SK-N-SH (cell line): ENCODE measurements around the gene ACAP2. TPM values are rescaled to one million over a fixed set of nuclear protein-coding genes. Genes with fewer than 3 reads are reported as not detected.

ENCODE experiments used
- CTCF ChIA-PET: fragments of 300-600, 350-600 bp; formaldehyde crosslinking; extraction: SDS; loops from one replicate; lab custom pipeline; 2021; lab: Yijun Ruan, JAX
- POLR2A ChIA-PET: fragments of 350-600 bp; sonication (Branson Sonifier 250); formaldehyde crosslinking; extraction: SDS; loops from one replicate; lab custom pipeline; 2020; ENCODE audit warnings: antibody characterized with exemption, inconsistent platforms; lab: Yijun Ruan, JAX
- DNase-seq: peaks from one replicate; pipeline ENCODE4 v3.0.0; 2012
- H2AFZ ChIP-seq: fragments of 200-600 bp; sonication (generic); 2 replicates; pipeline ENCODE4 v1.8.1; 2016; ENCODE audit warnings: antibody characterized with exemption, mild to moderate bottlenecking, low read depth
- H3F3A ChIP-seq: fragments of 200-600 bp; sonication (generic); replicated peaks from 2 replicates; pipeline ENCODE3; 2016; ENCODE audit warnings: antibody characterized with exemption, mild to moderate bottlenecking; ENCODE audit not compliant: insufficient read depth
- H3K27ac ChIP-seq, 2 experiments: fragments of 200-500 bp in 1 of 2; fragments of 200-600 bp in 1 of 2; sonication (Bioruptor generic) in 1 of 2; sonication (generic), shearing (Covaris generic) in 1 of 2; 2 replicates each; pipeline versions ENCODE4 v1.5.1 to v1.6.1; 2014 to 2016; ENCODE audit warnings: low read depth in 2 of 2, inconsistent platforms in 1 of 2, low read length in 1 of 2, mild to moderate bottlenecking in 1 of 2, mixed read lengths in 1 of 2
- H3K27me3 ChIP-seq: fragments of 200-600 bp; sonication (generic), shearing (Covaris generic); 2 replicates; pipeline ENCODE4 v1.6.1; 2016; ENCODE audit warnings: mixed run types; ENCODE audit not compliant: insufficient read depth
- H3K36me3 ChIP-seq, 2 experiments: fragments of 200-500 bp in 1 of 2; fragments of 200-600 bp in 1 of 2; sonication (Bioruptor generic) in 1 of 2; sonication (generic) in 1 of 2; replicated peaks in 1 of 2; 2 replicates each; pipeline versions ENCODE3 to v1.5.1; 2014 to 2016; ENCODE audit warnings: low read length in 1 of 2, mild to moderate bottlenecking in 1 of 2; ENCODE audit not compliant: insufficient read depth in 2 of 2, control insufficient read depth in 1 of 2
- H3K4me1 ChIP-seq, 2 experiments: fragments of 200-500 bp in 1 of 2; fragments of 200-600 bp in 1 of 2; sonication (Bioruptor generic) in 1 of 2; sonication (generic), shearing (Covaris generic) in 1 of 2; 2 replicates each; pipeline versions ENCODE4 v1.5.1 to v1.6.1; 2014 to 2016; ENCODE audit warnings: low read depth in 1 of 2, low read length in 1 of 2, mixed run types in 1 of 2; ENCODE audit not compliant: insufficient read depth in 2 of 2, control insufficient read depth in 1 of 2
- H3K4me2 ChIP-seq: fragments of 200-600 bp; sonication (generic), shearing (Covaris generic); 2 replicates; pipeline ENCODE4 v1.6.1; 2017; ENCODE audit warnings: mixed run types
- H3K4me3 ChIP-seq, 2 experiments: fragments of 200-500 bp in 1 of 2; fragments of 200-600 bp in 1 of 2; sonication (Bioruptor generic) in 1 of 2; sonication (generic), shearing (Covaris generic) in 1 of 2; 2 replicates each; pipeline versions ENCODE4 v1.5.1 to v1.8.1; 2014 to 2016; ENCODE audit warnings: low read depth in 2 of 2, inconsistent platforms in 1 of 2, low read length in 1 of 2, mild to moderate bottlenecking in 1 of 2, mixed read lengths in 1 of 2, moderate library complexity in 1 of 2
- H3K79me2 ChIP-seq: fragments of 200-600 bp; sonication (generic); 2 replicates; pipeline ENCODE4 v1.8.1; 2017; ENCODE audit warnings: mild to moderate bottlenecking; ENCODE audit not compliant: insufficient read depth
- H3K9ac ChIP-seq: fragments of 200-600 bp; sonication (generic); 2 replicates; pipeline ENCODE4 v1.6.1; 2017; ENCODE audit warnings: mixed run types
- H3K9me2 ChIP-seq: fragments of 200-600 bp; sonication (generic); 2 replicates; pipeline ENCODE4 v1.6.1; 2017; ENCODE audit warnings: mixed run types
- H3K9me3 ChIP-seq: fragments of 200-600 bp; sonication (generic); 2 replicates; pipeline ENCODE4 v1.6.1; 2017; ENCODE audit warnings: mixed run types, mild to moderate bottlenecking, moderate library complexity
- H4K20me1 ChIP-seq: fragments of 200-600 bp; sonication (generic); 2 replicates; pipeline ENCODE4 v1.6.1; 2017; ENCODE audit warnings: mild to moderate bottlenecking, mixed run types; ENCODE audit not compliant: insufficient read depth
- EZH2phosphoT487 ChIP-seq: fragments of 200-600 bp; sonication (generic); IDR thresholded peaks from 2 replicates; pipeline ENCODE4 v1.6.1; 2017; ENCODE audit warnings: low read depth, mixed run types, mild to moderate bottlenecking, antibody characterized with exemption, moderate library complexity, borderline replicate concordance
- FOSL2 ChIP-seq: IDR thresholded peaks from 2 replicates; pipeline ENCODE4 v1.4.0; 2012; ENCODE audit warnings: low read depth, mild to moderate bottlenecking, moderate library complexity, borderline replicate concordance
- FOXJ3 ChIP-seq: sonication (generic); formaldehyde crosslinking; IDR thresholded peaks from 2 replicates; pipeline ENCODE4 v1.5.1; 2020; ENCODE audit warnings: mild to moderate bottlenecking, missing genetic modification reagents
- FOXM1 ChIP-seq: IDR thresholded peaks from 2 replicates; pipeline ENCODE4 v1.4.0; 2012; ENCODE audit warnings: low read depth, mild to moderate bottlenecking
- MEF2A ChIP-seq: IDR thresholded peaks from 2 replicates; pipeline ENCODE4 v1.4.0; 2012; ENCODE audit warnings: low read depth, borderline replicate concordance
- MXI1 ChIP-seq: IDR thresholded peaks from 2 replicates; pipeline ENCODE4 v1.6.1; 2012; ENCODE audit warnings: mild to moderate bottlenecking, low read depth, low read length, improper control_type of control experiment
- NFIC ChIP-seq: IDR thresholded peaks from 2 replicates; pipeline ENCODE4 v1.4.0; 2012; ENCODE audit warnings: borderline replicate concordance
- NRF1 ChIP-seq: IDR thresholded peaks from 2 replicates; pipeline ENCODE4 v1.6.1; 2012; ENCODE audit warnings: low read depth, mild to moderate bottlenecking, low read length
- RXRA ChIP-seq: IDR thresholded peaks from 2 replicates; pipeline ENCODE4 v1.4.0; 2012; ENCODE audit warnings: low read depth, mild to moderate bottlenecking, borderline replicate concordance
- SIN3A ChIP-seq: IDR thresholded peaks from 2 replicates; pipeline ENCODE4 v1.6.1; 2012; ENCODE audit warnings: low read depth, mild to moderate bottlenecking, low read length, moderate library complexity, borderline replicate concordance
- TAF1 ChIP-seq: IDR thresholded peaks from 2 replicates; pipeline ENCODE4 v1.6.1; 2012; ENCODE audit warnings: low read depth, mild to moderate bottlenecking, low read length, moderate library complexity, borderline replicate concordance
- TCF12 ChIP-seq: IDR thresholded peaks from 2 replicates; pipeline ENCODE4 v1.4.0; 2012
- TEAD4 ChIP-seq: IDR thresholded peaks from 2 replicates; pipeline ENCODE4 v1.4.0; 2012; ENCODE audit warnings: mild to moderate bottlenecking, borderline replicate concordance; ENCODE audit not compliant: insufficient read depth
- YY1 ChIP-seq: IDR thresholded peaks from 2 replicates; pipeline ENCODE4 v1.4.0; 2012; ENCODE audit warnings: low read depth, mild to moderate bottlenecking
- WGBS: methylation state at CpG from one replicate; pipeline ENCODE4 v1.1.6; 2017; ENCODE audit warnings: low lambda C conversion rate; 5-methylcytosine and 5-hydroxymethylcytosine counted together
- polyA plus RNA-seq, 3 experiments: library from polyadenylated mRNA; depleted of rRNA; stranded (reverse); fragments of >200 nt; gene quantifications; 2 replicates each; pipeline ENCODE4 v1.2.3, GENCODE V29; 2012
- TF ChIP-seq, protein P1 (sequence below): IDR thresholded peaks from 2 replicates; pipeline ENCODE4 v1.4.0; 2012; ENCODE audit warnings: low read depth, borderline replicate concordance
- TF ChIP-seq, protein P2 (sequence below): IDR thresholded peaks from 2 replicates; pipeline ENCODE4 v1.4.0; 2012; ENCODE audit warnings: low read depth
- TF ChIP-seq, protein P3 (sequence below): fragments of 150-350 bp; IDR thresholded peaks from 2 replicates; pipeline ENCODE4 v1.6.1; 2016; ENCODE audit warnings: mild to moderate bottlenecking, low read depth, low read length
- TF ChIP-seq, protein P4 (sequence below): IDR thresholded peaks from 2 replicates; pipeline ENCODE4 v1.4.0; 2012; ENCODE audit warnings: low read depth, borderline replicate concordance
- TF ChIP-seq, protein P5 (sequence below): IDR thresholded peaks from 2 replicates; pipeline ENCODE4; 2012

Gene ACAP2
- polyA plus RNA-seq, 1 of the 3 experiments (the other 2 are of a cell fraction) = 6.8 TPM

DNA sequence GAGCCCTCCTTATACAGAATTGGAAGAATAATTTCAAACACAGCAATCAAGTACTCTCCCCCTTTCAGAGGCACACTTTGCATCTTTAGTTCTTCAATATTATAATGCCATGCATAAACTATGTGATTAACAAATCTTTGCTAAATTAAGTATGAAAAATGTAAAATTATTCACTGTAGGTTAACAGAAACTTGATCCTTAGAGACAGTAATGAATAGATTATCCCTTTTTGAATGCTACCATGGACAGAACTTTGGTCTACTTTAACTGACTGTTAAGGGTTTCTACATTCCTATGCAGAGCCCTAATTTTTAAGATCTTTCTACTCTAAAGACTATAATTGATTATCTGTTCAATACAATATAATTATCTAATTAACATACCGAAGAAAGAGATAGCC is 146.2 kb downstream of the ACAP2 start:
- WGBS = 96% methylated on average over 1 of the region's 1 CpG
- ChIA-PET POLR2A (no interaction called here), CTCF (no interaction called here)
- no peak for DNase-seq
- H3K4me3 ChIP-seq = no peak overlapping the region
- no peak overlapping the region for H3K9ac ChIP-seq
- H4K20me1 ChIP-seq = no peaks in the 10 kb centered on the region
- no peak overlapping the region for H2AFZ ChIP-seq
- no peaks in the 10 kb centered on the region for H3K27me3 ChIP-seq
- H3K36me3 ChIP-seq = peaks cover 21 to 33% of the 10 kb centered on the region in 2 experiments
- no peaks in the 10 kb centered on the region for H3K9me3 ChIP-seq
- H3F3A ChIP-seq = peaks cover 13% of the 10 kb centered on the region
- H3K9me2 ChIP-seq = no peaks in the 10 kb centered on the region
- no peak for TF ChIP-seq TAF1
- no peak for TF ChIP-seq FOXJ3 (CRISPR knock-in tag)
- TF ChIP-seq, protein P1, sequence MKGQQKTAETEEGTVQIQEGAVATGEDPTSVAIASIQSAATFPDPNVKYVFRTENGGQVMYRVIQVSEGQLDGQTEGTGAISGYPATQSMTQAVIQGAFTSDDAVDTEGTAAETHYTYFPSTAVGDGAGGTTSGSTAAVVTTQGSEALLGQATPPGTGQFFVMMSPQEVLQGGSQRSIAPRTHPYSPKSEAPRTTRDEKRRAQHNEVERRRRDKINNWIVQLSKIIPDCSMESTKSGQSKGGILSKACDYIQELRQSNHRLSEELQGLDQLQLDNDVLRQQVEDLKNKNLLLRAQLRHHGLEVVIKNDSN = no peak
- TF ChIP-seq RXRA = no peak
- TF ChIP-seq, protein P2, sequence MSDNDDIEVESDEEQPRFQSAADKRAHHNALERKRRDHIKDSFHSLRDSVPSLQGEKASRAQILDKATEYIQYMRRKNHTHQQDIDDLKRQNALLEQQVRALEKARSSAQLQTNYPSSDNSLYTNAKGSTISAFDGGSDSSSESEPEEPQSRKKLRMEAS = no peak
- no peak for TF ChIP-seq SIN3A
- TF ChIP-seq TCF12 = no peak
- no peak for TF ChIP-seq MXI1
- TF ChIP-seq FOSL2 = no peak
- no peak for TF ChIP-seq FOXM1
- TF ChIP-seq NFIC = no peak
- no peak for TF ChIP-seq TEAD4
- TF ChIP-seq YY1 = no peak
- no peak for TF ChIP-seq MEF2A
- TF ChIP-seq, protein P3, sequence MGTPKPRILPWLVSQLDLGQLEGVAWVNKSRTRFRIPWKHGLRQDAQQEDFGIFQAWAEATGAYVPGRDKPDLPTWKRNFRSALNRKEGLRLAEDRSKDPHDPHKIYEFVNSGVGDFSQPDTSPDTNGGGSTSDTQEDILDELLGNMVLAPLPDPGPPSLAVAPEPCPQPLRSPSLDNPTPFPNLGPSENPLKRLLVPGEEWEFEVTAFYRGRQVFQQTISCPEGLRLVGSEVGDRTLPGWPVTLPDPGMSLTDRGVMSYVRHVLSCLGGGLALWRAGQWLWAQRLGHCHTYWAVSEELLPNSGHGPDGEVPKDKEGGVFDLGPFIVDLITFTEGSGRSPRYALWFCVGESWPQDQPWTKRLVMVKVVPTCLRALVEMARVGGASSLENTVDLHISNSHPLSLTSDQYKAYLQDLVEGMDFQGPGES = no peak
- TF ChIP-seq, protein P4, sequence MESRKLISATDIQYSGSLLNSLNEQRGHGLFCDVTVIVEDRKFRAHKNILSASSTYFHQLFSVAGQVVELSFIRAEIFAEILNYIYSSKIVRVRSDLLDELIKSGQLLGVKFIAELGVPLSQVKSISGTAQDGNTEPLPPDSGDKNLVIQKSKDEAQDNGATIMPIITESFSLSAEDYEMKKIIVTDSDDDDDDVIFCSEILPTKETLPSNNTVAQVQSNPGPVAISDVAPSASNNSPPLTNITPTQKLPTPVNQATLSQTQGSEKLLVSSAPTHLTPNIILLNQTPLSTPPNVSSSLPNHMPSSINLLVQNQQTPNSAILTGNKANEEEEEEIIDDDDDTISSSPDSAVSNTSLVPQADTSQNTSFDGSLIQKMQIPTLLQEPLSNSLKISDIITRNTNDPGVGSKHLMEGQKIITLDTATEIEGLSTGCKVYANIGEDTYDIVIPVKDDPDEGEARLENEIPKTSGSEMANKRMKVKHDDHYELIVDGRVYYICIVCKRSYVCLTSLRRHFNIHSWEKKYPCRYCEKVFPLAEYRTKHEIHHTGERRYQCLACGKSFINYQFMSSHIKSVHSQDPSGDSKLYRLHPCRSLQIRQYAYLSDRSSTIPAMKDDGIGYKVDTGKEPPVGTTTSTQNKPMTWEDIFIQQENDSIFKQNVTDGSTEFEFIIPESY = no peak
- no peak for TF ChIP-seq NRF1
- TF ChIP-seq EZH2phosphoT487 = no peak
- TF ChIP-seq, protein P5, sequence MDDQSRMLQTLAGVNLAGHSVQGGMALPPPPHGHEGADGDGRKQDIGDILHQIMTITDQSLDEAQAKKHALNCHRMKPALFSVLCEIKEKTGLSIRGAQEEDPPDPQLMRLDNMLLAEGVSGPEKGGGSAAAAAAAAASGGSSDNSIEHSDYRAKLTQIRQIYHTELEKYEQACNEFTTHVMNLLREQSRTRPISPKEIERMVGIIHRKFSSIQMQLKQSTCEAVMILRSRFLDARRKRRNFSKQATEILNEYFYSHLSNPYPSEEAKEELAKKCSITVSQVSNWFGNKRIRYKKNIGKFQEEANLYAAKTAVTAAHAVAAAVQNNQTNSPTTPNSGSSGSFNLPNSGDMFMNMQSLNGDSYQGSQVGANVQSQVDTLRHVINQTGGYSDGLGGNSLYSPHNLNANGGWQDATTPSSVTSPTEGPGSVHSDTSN = no peak
- no peak overlapping the region for H3K4me2 ChIP-seq
- no peaks in the 10 kb centered on the region for H3K79me2 ChIP-seq
- no peak overlapping the region for H3K27ac ChIP-seq
- H3K4me1 ChIP-seq = no peaks in the 10 kb centered on the region
